Measurements from ENCODE around the gene HTR3A. TPM values are rescaled to one million over a fixed set of nuclear protein-coding genes. Genes with fewer than 3 reads are reported as not detected.

The HTR3A gene
- total and polyA plus RNA-seq, 10 donors, result 0.38 to 2.9 (median 0.57) TPM; not detected in 1

- Histone ChIP-seq H3K27me3 (replicated peaks in 1 of 7) (peaks cover 0 to 18% (median 0%) of the 10 kb centered on the region in 7 donors), H3K36me3 (no peaks in the 10 kb centered on the region), H3K4me3 (no peak overlapping the region), H3K27ac (no peak overlapping the region), H3K9me3 (no peaks in the 10 kb centered on the region), H3K4me1 (peaks cover 0 to 13% (median 0%) of the 10 kb centered on the region in 6 donors)
- intact Hi-C loops (cut with DNase I; ENCODE audit: low total_unique reads), result no loop called here
- DNase-seq, result no peak
- 56 to 77% (median 70%) methylated on average over 6 of the region's 6 CpGs for WGBS, 5 donors
- no peak for TF ChIP-seq POLR2A (IDR thresholded peaks at IDR 0.05)
- TF ChIP-seq POLR2AphosphoS5 (IDR thresholded peaks at IDR 0.05), result no peak
- TF ChIP-seq, protein P1, sequence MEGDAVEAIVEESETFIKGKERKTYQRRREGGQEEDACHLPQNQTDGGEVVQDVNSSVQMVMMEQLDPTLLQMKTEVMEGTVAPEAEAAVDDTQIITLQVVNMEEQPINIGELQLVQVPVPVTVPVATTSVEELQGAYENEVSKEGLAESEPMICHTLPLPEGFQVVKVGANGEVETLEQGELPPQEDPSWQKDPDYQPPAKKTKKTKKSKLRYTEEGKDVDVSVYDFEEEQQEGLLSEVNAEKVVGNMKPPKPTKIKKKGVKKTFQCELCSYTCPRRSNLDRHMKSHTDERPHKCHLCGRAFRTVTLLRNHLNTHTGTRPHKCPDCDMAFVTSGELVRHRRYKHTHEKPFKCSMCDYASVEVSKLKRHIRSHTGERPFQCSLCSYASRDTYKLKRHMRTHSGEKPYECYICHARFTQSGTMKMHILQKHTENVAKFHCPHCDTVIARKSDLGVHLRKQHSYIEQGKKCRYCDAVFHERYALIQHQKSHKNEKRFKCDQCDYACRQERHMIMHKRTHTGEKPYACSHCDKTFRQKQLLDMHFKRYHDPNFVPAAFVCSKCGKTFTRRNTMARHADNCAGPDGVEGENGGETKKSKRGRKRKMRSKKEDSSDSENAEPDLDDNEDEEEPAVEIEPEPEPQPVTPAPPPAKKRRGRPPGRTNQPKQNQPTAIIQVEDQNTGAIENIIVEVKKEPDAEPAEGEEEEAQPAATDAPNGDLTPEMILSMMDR (IDR thresholded peaks at IDR 0.05 in 8 of 11, conservative IDR thresholded peaks at IDR 0.05 in 3 of 11), result no peak
These were observed 9.9 kb downstream of the HTR3A start for GRCh38 chr11:113984781-113985180.

DNA sequence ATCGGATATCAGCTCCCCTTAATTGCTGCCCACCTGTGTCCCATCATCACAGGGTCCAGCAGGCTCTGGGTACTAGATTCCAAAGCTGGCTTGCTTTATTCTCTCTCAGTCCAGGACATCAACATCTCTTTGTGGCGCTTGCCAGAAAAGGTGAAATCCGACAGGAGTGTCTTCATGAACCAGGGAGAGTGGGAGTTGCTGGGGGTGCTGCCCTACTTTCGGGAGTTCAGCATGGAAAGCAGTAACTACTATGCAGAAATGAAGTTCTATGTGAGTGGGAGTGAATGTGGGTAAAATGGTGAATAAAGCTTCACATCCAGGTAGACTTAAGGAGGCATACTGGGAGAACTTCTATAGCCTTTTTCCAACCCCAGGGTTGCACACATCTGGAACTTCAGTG lies 11.0 kb downstream of the HTR3A start:
- intact Hi-C loops (cut with DNase I; ENCODE audit: low total_unique reads), result no loop called here
- 83 to 91% (median 84%) methylated on average over 4 of the region's 4 CpGs for whole genome bisulfite sequencing, 5 donors
- peaks cover 0 to 30% (median 0%) of the 10 kb centered on the region in 7 donors for H3K27me3 ChIP-seq (replicated peaks in 1 of 7)
- no peaks in the 10 kb centered on the region for H3K9me3 ChIP-seq
- peaks cover 0 to 2% (median 0%) of the 10 kb centered on the region in 6 donors for H3K4me1 ChIP-seq
- TF ChIP-seq, protein P1 (IDR thresholded peaks at IDR 0.05 in 8 of 11, conservative IDR thresholded peaks at IDR 0.05 in 3 of 11), result no peak
- TF ChIP-seq POLR2AphosphoS5 (IDR thresholded peaks at IDR 0.05) (no peak), POLR2A (IDR thresholded peaks at IDR 0.05) (no peak)
- H3K36me3 ChIP-seq, result no peaks in the 10 kb centered on the region
- H3K27ac ChIP-seq, result no peak overlapping the region
- H3K4me3 ChIP-seq, result no peak overlapping the region
- DNase-seq, result no peak

- TF ChIP-seq POLR2A (IDR thresholded peaks at IDR 0.05), result no peak
- no peak for TF ChIP-seq POLR2AphosphoS5 (IDR thresholded peaks at IDR 0.05)
- TF ChIP-seq, protein P1 (IDR thresholded peaks at IDR 0.05 in 8 of 11, conservative IDR thresholded peaks at IDR 0.05 in 3 of 11), result no peak
- H3K4me3 ChIP-seq, result no peak overlapping the region
- peaks cover 0 to 36% (median 0%) of the 10 kb centered on the region in 7 donors for H3K27me3 ChIP-seq (replicated peaks in 1 of 7)
- no peak overlapping the region for H3K27ac ChIP-seq
- H3K9me3 ChIP-seq, result no peaks in the 10 kb centered on the region
- no peaks in the 10 kb centered on the region for H3K4me1 ChIP-seq
- no peaks in the 10 kb centered on the region for H3K36me3 ChIP-seq
- no peak for DNase-seq
- intact Hi-C loops (cut with DNase I; ENCODE audit: low total_unique reads), result no loop called here
- 85 to 94% (median 87%) methylated on average over 13 to 18 of the region's 18 CpGs for whole genome bisulfite sequencing, 5 donors
These were observed 11.6 kb downstream of the HTR3A start for GRCh38 chr11:113986351-113987140.

GRCh38 chr11:113989381-113989780 lies 14.5 kb downstream of the HTR3A start:
- no peak overlapping the region for H3K4me3 ChIP-seq
- 70 to 87% (median 79%) methylated on average over 10 to 15 of the region's 15 CpGs for WGBS, 5 donors
- peaks cover 0 to 5% (median 0%) of the 10 kb centered on the region in 6 donors for H3K4me1 ChIP-seq
- peaks cover 0 to 64% (median 0%) of the 10 kb centered on the region in 7 donors for H3K27me3 ChIP-seq (replicated peaks in 1 of 7)
- TF ChIP-seq POLR2AphosphoS5 (IDR thresholded peaks at IDR 0.05) (no peak), POLR2A (IDR thresholded peaks at IDR 0.05) (no peak)
- TF ChIP-seq, protein P1 (IDR thresholded peaks at IDR 0.05 in 8 of 11, conservative IDR thresholded peaks at IDR 0.05 in 3 of 11), result no peak
- H3K27ac ChIP-seq, result no peak overlapping the region
- no peaks in the 10 kb centered on the region for H3K9me3 ChIP-seq
- intact Hi-C loops (cut with DNase I; ENCODE audit: low total_unique reads), result no loop called here
- no peaks in the 10 kb centered on the region for H3K36me3 ChIP-seq
- DNase-seq, result no peak

Measured in spleen (tissue), 11 donors.